ENCODE results near the gene TEX52.
A peak's percentile ranks its signal among the peaks of the same experiment; 100 is the strongest.
"Not testable (repeated sequence)": the region's sequence is repeated elsewhere in the genome, so short reads cannot be mapped to it uniquely, and the experiment has no call there.

The TEX52 gene

GRCh38 chr12:2864198-2864597 lies 7.4 kb upstream of the TEX52 start:
- no peak for DNase-seq (ENCODE audit: low spot score)

DNA sequence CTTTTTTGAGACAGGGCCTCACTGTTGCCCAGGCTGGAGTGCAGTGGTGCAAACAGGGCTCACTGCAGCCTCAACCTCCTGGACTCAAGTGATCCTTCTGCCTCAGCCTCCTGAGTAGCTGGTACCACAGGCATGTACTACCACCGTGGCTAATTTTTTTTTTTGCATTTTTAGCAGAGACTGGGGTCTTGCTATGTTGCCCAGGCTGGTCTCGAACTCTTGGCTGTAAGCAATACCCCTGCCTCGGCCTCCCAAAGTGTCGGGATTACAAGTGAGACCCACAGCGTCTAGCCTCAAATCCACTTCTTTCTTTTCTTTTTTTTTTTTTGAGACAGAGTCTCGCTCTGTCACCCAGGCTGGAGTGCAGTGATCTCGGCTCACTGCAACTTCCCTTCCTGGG lies 6.6 kb upstream of the TEX52 start:
- not testable (repeated sequence) for DNase-seq (ENCODE audit: low spot score)

DNA sequence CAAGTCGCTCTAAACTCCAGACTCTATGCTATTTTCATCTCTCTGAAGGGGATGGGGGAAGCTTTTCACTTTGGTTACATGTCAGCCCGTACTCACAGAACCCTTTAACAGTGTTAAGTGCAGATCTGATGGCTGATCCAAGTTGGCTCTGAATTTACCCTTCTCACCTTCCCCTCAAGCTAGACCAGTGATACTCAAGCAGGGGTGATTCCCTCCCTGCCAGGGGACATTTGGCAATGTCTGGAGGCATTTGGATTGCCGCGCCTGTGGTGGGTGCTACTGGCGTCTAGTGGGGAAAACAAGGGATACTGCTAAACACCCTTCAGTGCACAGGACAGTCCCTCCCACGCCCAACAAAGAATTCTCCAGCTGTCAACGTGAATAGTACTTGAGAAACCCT lies 6.0 kb upstream of the TEX52 start:
- no peak for DNase-seq (ENCODE audit: low spot score)

GRCh38 chr12:2860170-2860569 lies 3.3 kb upstream of the TEX52 start:
- DNase-seq (ENCODE audit: low spot score), result no peak

DNA sequence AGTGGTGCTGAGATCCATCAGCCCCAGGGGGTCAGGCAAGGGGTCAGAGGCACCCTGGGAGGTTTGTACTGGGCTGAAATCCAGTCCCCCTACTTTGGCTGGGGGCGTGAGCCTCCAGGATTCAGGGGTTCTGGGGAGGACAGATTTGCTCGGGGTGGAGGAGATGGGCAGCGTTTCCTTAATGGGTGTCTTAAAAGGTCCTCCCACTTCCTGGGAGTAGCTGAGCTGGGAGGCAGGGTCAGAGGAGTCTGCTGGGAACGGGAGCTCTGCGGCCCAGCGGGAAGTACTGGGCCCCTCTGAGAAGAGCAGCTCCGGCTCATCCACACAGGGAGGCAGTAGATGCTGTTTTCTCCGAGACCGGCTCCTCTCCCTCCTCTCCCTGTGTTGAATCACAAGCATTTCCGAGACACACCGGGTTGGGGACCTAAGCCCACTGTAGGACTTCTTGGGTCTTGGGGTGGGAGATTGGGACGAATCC lies 2.1 kb upstream of the TEX52 start:
- peak; percentile 57 for DNase-seq (ENCODE audit: low spot score)

DNA sequence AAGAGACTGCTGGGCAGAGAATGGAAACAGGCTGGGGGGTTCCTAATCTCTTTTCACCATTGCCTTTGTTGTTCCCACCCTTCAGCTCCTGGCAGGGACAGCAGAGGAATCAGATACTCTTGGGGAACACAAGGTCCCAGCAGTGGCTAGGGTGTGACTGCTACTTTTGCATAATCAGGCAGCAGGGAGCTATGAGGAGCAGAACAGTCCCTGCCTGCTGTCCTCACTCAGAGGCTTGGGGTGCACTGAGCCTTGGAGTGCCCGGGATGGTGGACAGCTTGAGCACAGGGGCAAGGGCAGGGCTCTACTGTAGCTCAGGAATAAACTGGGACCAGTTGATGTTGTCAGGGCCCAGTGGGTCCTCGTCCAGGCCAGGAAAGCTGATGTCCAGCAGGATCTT lies 1.5 kb upstream of the TEX52 start:
- DNase-seq (ENCODE audit: low spot score), result peak; percentile 41

DNA sequence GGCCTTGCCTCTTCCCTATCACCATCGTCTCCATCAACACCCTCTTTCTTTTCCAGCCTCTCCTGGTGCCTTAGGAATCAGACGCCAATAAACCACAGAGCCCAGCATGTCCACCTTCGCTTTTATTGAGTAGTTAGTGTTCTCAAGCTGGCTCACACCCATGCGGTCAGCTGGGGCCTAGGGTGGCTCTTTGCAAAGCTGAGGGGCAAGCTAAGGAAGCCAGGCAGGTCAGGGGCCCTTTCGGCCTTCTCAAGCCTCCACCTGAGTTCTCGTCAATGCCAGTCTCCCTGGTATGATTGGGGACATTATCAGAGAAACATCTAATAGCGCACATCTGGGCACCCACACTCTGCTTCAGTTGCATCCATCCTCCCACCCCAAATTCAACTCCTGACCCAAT lies 737 bp upstream of the TEX52 start:
- peak; percentile 44 for DNase-seq (ENCODE audit: low spot score)

GRCh38 chr12:2856051-2856450 lies 788 bp downstream of the TEX52 start:
- DNase-seq (ENCODE audit: low spot score), result peak; percentile 9

DNA sequence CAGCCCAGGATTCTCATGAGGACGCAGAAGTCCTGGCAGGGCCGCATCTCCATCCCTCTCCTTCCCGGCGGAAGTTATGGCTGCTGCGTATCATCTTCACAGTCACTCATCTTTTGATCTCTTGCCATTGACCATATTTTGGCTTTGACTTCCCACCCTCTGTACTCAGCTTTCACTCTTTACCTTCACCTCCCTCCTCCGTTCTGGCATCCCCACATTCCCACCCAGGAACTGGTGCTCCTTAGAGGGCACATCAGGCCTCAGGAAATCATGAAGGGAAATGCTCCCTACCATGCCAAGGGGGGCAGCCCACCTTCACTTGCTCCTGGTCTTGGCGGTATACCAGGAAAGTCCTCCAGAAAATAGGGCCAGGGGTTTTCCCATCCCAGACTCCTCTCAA lies 1.3 kb downstream of the TEX52 start:
- peak; percentile 22 for DNase-seq (ENCODE audit: low spot score)

DNA sequence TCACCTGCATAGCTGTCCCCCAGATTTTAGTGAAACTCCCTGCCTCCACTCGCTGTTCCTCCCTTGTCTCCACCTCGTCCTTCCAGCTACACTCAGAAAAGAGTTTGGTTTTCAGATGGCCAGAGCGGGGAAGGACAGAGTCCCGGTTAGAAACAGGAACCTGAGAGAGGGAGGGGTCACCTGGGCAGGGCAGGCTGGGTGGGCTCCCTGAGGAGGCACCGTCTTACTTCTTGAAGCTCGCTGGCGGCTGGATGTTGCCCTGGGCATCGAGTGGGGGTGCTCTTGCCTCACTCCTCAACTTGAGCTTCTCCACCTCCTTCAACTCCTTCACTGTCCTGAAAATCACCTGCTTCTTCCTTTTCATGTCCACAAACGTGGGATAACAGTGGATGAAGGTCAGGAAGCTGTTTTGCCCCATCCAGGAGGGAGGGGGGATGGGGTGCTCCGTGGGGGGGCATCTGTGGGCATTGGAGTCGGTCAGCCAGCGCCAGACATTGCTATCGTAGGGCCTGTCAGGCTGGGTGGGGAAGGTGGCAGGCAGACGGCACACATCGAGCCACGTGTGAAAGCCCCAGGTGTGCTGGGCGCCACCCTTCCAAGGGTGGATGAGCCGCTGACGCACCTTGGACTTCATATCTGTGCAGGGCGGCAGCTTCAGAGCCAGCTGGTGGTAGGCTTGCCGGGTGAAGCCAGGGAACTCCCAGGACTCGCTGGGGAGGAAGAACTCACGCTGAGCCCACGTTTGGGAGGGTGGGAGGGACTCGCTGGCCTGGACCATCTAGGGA lies 2.0 kb downstream of the TEX52 start:
- DNase-seq (ENCODE audit: low spot score), result peak; percentile 55

- peak; percentile 86 for DNase-seq (ENCODE audit: low spot score)
Observed at GRCh38 chr12:2853626-2854025, 3.2 kb downstream of the TEX52 start.

- no peak for DNase-seq (ENCODE audit: low spot score)
Observed at GRCh38 chr12:2851931-2852330, 4.9 kb downstream of the TEX52 start.

DNA sequence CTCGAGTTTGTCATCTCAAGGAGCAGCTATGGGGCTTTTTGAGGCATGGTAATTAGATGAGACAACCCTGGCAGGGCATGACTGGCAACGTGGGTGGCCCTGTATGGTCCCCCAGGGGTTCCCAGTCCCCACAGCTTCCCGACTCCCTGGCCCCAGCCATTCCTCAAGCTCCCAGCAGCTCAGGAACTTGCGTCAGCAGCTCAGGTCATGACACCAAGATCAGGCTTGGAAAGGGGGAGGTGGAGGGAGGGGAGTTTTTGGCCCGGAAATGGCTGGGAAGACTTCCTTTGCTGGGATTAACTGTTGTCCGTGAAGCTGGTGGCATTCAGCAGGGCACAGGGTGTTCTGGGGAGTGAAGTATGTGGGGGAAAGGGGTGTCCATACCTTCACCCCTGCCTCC lies 11.6 kb downstream of the TEX52 start:
- DNase-seq (ENCODE audit: low spot score), result no peak

- no peak for DNase-seq (ENCODE audit: low spot score)
Observed at GRCh38 chr12:2844786-2845185, 12.1 kb downstream of the TEX52 start.

DNA sequence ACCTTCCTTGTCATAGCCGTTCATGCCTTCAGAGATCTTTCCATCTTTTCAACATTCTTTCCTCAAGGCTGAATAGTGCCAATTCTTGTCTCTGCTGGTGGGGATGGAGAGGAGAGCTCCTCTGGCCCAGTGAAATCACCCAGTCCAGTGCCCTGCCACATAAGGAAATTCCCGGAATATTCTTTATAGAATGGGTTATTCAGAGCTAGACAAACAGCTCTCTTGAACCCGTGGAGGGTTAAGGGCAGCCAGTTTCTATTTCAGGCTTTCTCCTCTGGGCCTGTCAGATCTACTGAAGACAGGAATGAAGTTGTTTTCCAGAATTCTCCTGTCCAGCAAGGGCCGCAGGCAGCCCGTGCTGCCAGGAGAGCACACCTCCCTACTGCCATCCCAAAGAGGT lies 13.9 kb downstream of the TEX52 start:
- no peak for DNase-seq (ENCODE audit: low spot score)

GRCh38 chr12:2841056-2841650 lies 15.7 kb downstream of the TEX52 start:
- no peak for DNase-seq (ENCODE audit: low spot score)

GRCh38 chr12:2836574-2836973 lies 20.3 kb downstream of the TEX52 start:
- DNase-seq (ENCODE audit: low spot score), result no peak

DNA sequence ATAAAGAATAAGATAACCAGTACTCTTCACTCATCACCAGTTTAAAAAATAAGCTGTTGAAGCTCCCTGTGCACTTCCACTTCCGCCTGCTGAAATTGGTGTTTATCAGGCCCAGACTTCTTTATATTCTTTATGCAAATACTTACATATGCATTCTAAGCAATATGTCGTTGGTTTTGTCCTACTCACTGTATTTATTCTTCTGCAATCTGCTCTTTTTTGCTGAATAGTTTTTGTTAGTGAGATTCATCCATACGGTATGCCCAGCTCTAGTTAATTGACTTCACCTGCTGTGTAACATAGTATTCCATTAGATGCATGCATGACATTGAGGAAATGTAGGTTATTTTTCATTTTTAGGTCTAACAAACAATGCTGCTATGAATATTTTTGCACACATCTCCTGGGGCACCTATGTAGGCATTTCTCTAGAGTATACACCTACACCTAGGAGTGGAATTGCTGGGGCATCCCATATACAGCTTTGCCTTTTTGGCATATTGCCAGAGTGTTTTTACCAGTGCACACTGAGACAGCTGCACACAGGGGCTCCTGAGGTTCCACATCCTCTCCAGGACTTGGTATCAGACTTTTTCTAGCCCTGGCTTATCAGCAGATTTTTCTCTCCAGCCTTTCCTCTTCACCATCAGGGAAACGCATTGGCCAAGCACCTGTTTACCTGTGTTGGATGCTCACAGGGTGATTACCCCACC lies 21.0 kb downstream of the TEX52 start:
- DNase-seq (ENCODE audit: low spot score), result no peak

DNA sequence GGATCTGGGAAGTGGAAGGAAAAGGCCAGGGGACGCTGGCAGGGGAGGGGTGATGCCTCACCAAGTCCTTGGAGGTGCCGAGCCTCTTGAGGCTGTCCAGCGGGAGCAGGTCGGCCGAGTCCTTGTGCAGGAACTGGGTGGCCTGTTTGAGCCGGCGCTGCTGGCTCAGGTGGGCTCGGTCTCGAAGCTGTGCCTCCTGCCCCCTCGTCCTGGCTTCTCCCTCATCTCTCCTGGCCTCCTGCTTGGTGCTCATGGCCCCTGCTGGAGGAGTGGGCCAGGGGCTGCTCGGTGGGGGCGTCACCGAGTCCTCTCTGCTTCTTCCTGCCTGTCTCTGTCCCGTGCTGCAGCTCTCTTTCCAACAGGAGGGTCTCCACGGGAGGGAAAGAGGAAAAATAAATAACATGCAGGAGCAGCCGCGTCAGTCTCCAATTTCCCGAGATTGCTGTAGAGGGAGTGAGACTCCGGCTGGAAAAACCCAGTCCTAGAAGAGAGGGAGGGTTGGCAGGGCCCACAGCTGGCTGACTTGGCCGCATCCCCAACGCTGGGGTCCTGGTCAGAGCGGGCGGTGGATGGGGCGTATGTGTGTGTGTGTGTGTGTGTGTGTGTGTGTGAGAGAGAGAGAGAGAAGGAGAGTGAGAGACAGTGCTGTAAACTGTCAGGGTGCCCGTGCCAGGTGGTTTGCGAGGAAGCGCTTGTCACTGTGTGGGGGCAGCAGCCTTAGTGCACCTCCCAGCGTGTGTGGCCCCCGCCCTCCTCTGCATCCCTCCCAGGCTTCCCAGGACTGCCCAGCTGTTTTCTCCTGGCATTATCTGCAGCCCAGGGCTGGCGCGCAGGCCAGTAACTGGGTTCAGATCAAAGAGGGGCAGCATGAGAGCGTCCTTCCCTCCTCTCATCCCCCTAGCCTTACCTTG lies 22.0 kb downstream of the TEX52 start, which contains the start of gene NRIP2:
Gene NRIP2, minus strand, starts transcription at position 455 of the 911 bp plus-strand sequence. Its CDS starts 52 bp downstream, at position 403.
- peak; percentile 85 for DNase-seq (ENCODE audit: low spot score)

DNA sequence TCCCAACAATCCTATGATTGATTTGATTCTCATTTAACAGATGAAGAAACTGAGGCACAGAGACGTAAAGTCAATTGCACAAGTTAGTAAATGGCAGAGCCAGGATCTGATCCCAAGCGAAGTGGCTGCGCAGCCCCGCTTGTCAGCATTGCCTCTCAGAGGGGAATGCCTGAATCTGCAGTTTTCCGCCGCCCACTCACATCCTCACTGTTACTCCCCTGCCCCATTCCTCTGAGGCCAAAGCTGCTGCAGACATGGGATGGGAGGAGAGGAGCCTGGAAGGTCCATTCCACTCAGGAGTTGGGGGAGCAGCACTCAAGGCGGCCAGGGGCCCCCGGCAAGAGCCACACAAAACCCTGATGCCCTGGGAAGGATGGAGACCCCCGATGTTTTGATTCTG lies 23.0 kb downstream of the TEX52 start:
- no peak for DNase-seq (ENCODE audit: low spot score)

- DNase-seq (ENCODE audit: low spot score), result no peak
Observed at GRCh38 chr12:2833327-2833726, 23.5 kb downstream of the TEX52 start.

Measured in left forelimb (tissue), 1 donor.